Skeletal muscle satellite cell (primary cell): ENCODE measurements around the gene HMCN1.
"Not testable (repeated sequence)": the region's sequence is repeated elsewhere in the genome, so short reads cannot be mapped to it uniquely, and the experiment has no call there.

Source experiments
- H3K27me3 ChIP-seq: 2 replicates; pipeline ENCODE4 v1.7.0; 2013; ENCODE audit warnings: low read length; ENCODE audit not compliant: control insufficient read depth, insufficient read depth
- H3K36me3 ChIP-seq: 2 replicates; pipeline ENCODE4 v1.7.0; 2013; ENCODE audit warnings: mild to moderate bottlenecking, control low read depth, low read length; ENCODE audit not compliant: insufficient read depth
- H3K4me1 ChIP-seq: 2 replicates; pipeline ENCODE4 v1.7.0; 2013; ENCODE audit warnings: low read length; ENCODE audit not compliant: control insufficient read depth, insufficient read depth
- H3K4me2 ChIP-seq: 2 replicates; pipeline ENCODE4 v1.7.0; 2013; ENCODE audit warnings: mild to moderate bottlenecking, low read length
- H3K4me3 ChIP-seq: 2 replicates; pipeline ENCODE4 v1.7.0; 2013; ENCODE audit warnings: low read length
- H3K9ac ChIP-seq: 2 replicates; pipeline ENCODE4 v1.7.0; 2013; ENCODE audit warnings: mild to moderate bottlenecking, low read depth, low read length, moderate library complexity
- H3K9me3 ChIP-seq: replicated peaks from 2 replicates; pipeline ENCODE4 v1.7.0; 2013; ENCODE audit warnings: mild to moderate bottlenecking, control low read depth, low read length

The HMCN1 gene

DNA sequence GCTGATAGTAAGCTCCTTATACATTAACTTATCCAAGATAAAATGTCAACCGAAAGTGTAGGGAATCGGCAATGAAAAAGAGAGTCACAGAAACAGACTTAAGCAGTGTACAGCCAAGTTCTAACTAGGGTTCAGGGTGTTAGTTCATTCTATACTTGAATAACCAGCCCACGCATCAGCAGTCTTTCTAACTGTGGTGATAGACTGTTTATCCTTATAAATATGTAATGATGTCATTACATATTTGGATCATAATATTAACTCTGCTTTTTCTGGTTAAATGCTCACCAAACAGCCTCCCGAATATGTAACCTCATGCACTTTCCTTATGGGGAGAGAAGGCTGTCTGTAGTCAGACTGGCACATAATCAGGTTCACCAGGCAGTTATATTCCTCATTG is 11.0 kb downstream of the HMCN1 start:
- Histone ChIP-seq H3K9me3 (no peaks in the 10 kb centered on the region), H3K27me3 (no peaks in the 10 kb centered on the region), H3K36me3 (no peaks in the 10 kb centered on the region), H3K4me2 (no peak overlapping the region), H3K4me1 (no peaks in the 10 kb centered on the region), H3K9ac (no peak overlapping the region), H3K4me3 (no peak overlapping the region)

DNA sequence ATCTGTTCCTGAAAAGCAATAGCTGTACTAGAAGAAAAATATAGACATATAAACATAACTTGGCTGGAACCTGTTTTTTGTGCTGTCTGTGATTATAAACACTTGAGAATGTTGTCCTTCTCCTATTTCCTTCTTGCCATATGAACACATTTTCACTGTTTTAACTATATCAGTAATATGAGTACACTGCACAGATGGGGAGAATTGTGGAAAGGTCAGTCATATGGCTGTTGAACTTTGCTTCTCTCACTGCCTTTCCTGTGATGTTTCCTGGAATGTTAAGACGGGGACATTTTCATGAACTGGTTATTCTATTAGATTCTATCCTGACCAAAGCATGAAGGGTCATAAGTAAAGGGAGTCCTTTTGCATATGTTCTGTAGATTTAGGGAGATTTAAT is 24.9 kb downstream of the HMCN1 start:
- H3K27me3 ChIP-seq: no peaks in the 10 kb centered on the region
- no peaks in the 10 kb centered on the region for H3K9me3 ChIP-seq
- no peaks in the 10 kb centered on the region for H3K36me3 ChIP-seq
- no peak overlapping the region for H3K4me2 ChIP-seq
- H3K4me1 ChIP-seq: no peaks in the 10 kb centered on the region
- H3K4me3 ChIP-seq: no peak overlapping the region
- no peak overlapping the region for H3K9ac ChIP-seq

DNA sequence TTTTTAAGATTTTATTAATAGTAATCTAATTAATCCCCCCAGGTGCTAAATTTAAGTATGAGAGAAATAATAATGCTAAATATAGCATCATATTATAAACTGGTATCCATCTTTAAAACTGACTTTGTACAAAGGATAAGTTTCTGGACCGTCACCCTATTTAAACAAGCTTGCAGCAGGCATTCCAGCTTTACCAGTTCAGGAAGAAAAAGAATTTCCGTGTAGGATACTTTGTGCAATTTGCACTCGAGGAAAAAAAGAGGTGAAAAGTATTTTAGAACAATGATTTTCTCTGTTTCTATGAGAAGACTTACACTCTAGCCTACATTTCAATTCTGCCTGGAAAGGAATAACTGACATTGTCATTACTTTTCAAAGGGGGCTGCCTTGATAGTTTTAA is 27.6 kb downstream of the HMCN1 start:
- H3K27me3 ChIP-seq: no peaks in the 10 kb centered on the region
- no peak overlapping the region for H3K4me2 ChIP-seq
- H3K36me3 ChIP-seq: no peaks in the 10 kb centered on the region
- no peak overlapping the region for H3K4me3 ChIP-seq
- H3K4me1 ChIP-seq: no peaks in the 10 kb centered on the region
- no peak overlapping the region for H3K9ac ChIP-seq
- no peaks in the 10 kb centered on the region for H3K9me3 ChIP-seq

DNA sequence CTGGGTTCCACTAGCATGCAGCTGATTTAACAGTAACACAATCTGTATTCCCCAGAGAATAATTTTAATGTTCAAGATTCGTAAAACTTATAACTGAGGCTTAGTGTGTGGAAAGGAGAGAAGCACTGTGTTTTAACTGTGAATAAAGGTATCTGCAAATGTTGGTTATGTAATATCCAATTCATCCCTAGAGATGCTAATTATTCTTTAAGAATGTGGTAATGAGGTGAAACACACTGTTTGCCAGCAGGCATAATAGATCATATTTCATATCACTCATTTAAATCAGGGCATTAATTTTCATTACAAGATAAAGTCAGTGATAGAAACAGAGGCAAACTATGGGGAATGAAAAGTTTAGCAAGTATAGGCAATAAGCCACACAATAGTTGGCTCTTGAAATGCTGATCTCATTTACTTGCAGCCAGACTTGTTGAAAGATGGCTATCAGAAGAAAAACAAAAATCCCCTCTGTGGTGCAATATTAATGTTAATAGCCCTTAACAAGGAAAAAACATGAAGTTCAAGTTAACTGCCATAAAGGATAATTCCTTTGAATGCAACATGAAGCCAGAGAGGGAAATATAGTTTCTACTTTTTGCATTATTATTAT is 33.4 kb downstream of the HMCN1 start:
- no peak overlapping the region for H3K4me3 ChIP-seq
- H3K27me3 ChIP-seq: no peaks in the 10 kb centered on the region
- H3K4me1 ChIP-seq: no peaks in the 10 kb centered on the region
- H3K9ac ChIP-seq: no peak overlapping the region
- H3K36me3 ChIP-seq: no peaks in the 10 kb centered on the region
- H3K9me3 ChIP-seq: no peaks in the 10 kb centered on the region
- H3K4me2 ChIP-seq: no peak overlapping the region

DNA sequence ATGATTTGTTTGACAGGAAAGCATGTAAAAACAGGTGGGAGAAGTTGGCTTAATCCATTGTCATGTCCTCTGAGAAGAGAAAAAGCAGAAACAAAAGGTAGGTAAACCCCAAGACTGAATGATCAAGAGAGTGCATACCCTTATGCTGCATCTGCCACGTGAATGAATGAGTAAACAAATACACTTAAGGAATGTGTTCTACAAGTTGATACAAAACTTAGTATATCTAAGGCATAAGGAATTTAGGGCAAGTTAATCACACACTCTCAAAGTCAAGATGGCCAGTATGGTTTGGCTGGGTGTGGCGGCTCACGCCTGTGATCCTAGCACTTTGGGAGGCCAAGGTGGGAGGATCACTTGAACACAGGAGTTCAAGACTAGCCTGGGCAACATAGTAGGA is 34.2 kb downstream of the HMCN1 start:
- no peaks in the 10 kb centered on the region for H3K9me3 ChIP-seq
- H3K27me3 ChIP-seq: no peaks in the 10 kb centered on the region
- H3K9ac ChIP-seq: no peak overlapping the region
- H3K4me2 ChIP-seq: no peak overlapping the region
- no peaks in the 10 kb centered on the region for H3K36me3 ChIP-seq
- no peak overlapping the region for H3K4me3 ChIP-seq
- H3K4me1 ChIP-seq: no peaks in the 10 kb centered on the region

DNA sequence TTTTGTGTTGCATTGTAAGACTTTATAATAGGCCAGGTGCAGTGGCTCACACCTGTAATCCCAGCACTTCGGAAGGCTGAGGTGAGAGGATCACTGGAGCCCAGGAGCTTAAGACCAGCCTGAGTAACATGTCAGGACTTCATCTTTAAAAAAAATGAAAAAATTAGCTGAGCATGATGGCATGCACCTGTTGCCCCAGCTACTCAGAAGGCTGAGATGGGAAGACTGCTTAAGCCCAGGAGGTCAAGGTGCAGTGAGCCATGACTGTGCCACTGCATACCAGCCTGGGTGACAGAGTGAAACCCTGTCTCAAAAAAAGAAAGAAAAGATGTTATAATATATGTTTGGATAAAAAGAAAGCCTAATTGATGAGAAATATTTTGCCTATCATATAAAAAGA is 34.9 kb downstream of the HMCN1 start:
- H3K9me3 ChIP-seq: no peaks in the 10 kb centered on the region
- no peak overlapping the region for H3K4me3 ChIP-seq
- H3K36me3 ChIP-seq: no peaks in the 10 kb centered on the region
- no peak overlapping the region for H3K4me2 ChIP-seq
- H3K9ac ChIP-seq: no peak overlapping the region
- H3K27me3 ChIP-seq: peaks cover 4% of the 10 kb centered on the region
- H3K4me1 ChIP-seq: no peaks in the 10 kb centered on the region

DNA sequence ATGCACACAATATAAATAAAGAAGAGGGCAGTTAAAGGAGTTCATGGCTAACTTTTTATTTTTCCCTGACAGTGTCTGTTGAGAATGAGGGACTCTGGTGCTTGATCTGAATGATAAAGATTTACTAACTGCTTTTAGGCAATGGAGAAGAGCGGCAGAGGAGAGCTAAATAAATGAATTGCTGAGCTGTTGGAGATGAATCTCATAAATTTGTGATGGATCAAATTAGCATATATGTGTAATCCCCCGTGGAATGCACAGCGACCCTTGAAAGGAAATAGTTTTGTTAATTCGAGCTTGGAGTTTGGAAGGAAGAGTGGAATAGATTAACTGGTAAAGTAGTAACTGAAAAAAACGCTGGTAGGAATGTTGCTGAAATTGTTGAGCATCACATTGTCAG is 40.2 kb downstream of the HMCN1 start:
- Histone ChIP-seq H3K27me3 (peaks cover 7% of the 10 kb centered on the region), H3K9ac (no peak overlapping the region), H3K4me1 (no peaks in the 10 kb centered on the region), H3K9me3 (no peaks in the 10 kb centered on the region), H3K4me3 (no peak overlapping the region), H3K36me3 (no peaks in the 10 kb centered on the region), H3K4me2 (no peak overlapping the region)

DNA sequence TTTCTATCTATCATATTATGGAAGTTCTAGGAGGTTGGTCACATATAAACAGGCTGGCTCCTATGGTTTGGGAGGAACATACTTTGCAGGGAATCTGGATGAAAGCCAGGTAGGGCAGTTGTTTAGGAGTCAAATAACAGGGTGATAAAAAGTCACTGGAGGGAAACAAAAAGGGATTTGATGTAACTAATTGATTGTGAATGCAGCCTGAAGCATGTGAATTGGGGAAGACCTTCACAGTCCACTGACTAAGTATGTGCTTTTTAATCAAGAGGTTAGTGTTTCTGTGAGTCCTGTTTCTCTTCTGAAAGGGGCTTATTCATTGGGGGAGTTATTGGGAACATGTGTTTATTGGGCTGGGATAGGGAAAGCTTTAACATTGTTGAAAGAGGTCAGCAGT is 41.3 kb downstream of the HMCN1 start:
- no peaks in the 10 kb centered on the region for H3K36me3 ChIP-seq
- no peak overlapping the region for H3K4me2 ChIP-seq
- no peak overlapping the region for H3K9ac ChIP-seq
- no peaks in the 10 kb centered on the region for H3K9me3 ChIP-seq
- no peaks in the 10 kb centered on the region for H3K4me1 ChIP-seq
- H3K27me3 ChIP-seq: peaks cover 7% of the 10 kb centered on the region
- H3K4me3 ChIP-seq: no peak overlapping the region

DNA sequence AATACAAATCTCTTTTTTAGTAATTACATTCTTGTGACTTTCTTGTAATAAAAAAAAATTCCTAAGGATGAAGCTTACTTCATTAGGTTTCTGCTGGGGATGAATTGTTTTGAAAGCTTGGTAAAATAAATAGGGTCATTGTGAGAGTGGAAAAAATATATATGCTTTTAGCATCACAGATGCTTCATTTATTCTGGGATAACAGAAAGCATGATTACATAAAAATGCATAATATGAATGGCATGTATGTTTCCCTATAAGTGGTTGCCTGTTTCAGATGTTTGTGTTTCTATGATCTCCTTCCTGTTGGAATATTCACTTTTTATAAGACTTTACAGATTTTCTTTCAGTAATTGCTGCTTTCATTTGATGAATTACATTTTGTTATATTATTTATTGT is 42.3 kb downstream of the HMCN1 start:
- Histone ChIP-seq H3K27me3 (peaks cover 7% of the 10 kb centered on the region), H3K9me3 (no peaks in the 10 kb centered on the region), H3K4me1 (no peaks in the 10 kb centered on the region), H3K4me3 (no peak overlapping the region), H3K9ac (no peak overlapping the region), H3K4me2 (no peak overlapping the region), H3K36me3 (no peaks in the 10 kb centered on the region)

DNA sequence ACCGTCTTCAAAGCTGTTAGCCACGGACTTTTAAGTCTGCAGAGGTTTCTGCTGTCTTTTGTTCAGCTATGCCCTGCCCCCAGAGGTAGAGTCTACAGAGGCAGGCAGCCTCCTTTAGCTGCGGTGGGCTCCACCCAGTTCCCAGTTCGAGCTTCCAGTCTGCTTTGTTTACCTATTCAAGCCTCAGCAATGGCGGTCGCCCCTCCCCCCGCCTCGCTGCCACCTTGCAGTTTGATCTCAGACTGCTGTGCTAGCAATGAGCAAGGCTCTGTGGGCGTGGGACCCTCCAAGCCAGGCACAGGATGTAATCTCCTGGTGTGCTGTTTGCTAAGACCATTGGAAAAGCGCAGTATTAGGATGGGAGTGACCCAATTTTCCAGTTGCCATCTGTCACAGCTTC is 49.7 kb downstream of the HMCN1 start:
- not testable (repeated sequence) for H3K4me1 ChIP-seq, H3K9ac ChIP-seq, H3K27me3 ChIP-seq, H3K4me3 ChIP-seq, H3K36me3 ChIP-seq, H3K4me2 ChIP-seq, H3K9me3 ChIP-seq

DNA sequence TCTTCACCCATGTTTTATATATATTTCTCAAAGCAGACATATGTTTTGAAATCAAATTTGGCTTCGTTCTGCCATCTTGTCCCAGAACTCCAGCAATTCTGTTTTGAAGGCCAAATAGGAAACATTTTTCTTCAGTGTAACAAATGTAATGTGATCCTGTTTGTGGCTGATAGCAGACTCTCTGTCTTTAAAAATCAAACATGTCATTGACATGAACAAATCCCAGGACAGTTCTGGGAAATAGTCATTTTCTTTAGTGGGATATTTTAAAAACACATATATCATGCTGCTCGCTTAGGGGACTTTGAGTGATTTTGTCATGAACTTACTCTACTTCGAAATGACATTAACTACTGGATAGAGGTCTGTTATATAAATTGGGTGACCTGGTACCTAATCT is 51.4 kb downstream of the HMCN1 start:
- Histone ChIP-seq H3K4me3 (no peak overlapping the region), H3K4me2 (no peak overlapping the region), H3K4me1 (peaks cover 7% of the 10 kb centered on the region), H3K9me3 (no peaks in the 10 kb centered on the region), H3K36me3 (no peaks in the 10 kb centered on the region), H3K27me3 (no peaks in the 10 kb centered on the region), H3K9ac (no peak overlapping the region)

DNA sequence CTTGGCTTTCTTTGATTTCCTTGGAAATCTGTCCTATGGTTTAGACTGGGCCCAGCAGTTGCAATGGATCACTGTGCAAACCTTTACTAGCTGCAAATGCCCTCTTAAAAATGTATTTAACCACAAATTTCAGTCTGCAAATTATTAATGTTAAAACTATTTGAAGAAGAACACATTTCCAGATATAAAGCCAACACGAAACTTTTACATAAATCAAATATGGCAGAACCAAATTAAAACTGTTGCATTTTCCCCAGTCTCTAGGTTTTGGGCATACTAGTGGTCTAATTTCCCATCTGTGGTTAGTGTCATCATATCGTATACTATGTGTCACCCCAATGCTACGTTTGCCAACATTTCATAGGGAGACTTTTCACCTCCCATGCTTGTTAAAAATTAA is 52.3 kb downstream of the HMCN1 start:
- H3K4me1 ChIP-seq: peaks cover 7% of the 10 kb centered on the region
- no peak overlapping the region for H3K4me2 ChIP-seq
- no peak overlapping the region for H3K9ac ChIP-seq
- no peaks in the 10 kb centered on the region for H3K27me3 ChIP-seq
- no peaks in the 10 kb centered on the region for H3K36me3 ChIP-seq
- H3K9me3 ChIP-seq: no peaks in the 10 kb centered on the region
- H3K4me3 ChIP-seq: no peak overlapping the region
